Neural cell (in vitro differentiated cells): ENCODE data around the gene RPRD1A.

Experiments used
- CTCF ChIP-seq: fragments of 450-650 bp; IDR thresholded peaks from 2 replicates; pipeline ENCODE4 v1.5.1; 2014; ENCODE audit warnings: antibody characterized with exemption, mild to moderate bottlenecking, moderate library complexity; ENCODE audit not compliant: poor library complexity, severe bottlenecking
- EP300 ChIP-seq: fragments of 450-650 bp; conservative IDR thresholded peaks from 2 replicates; pipeline ENCODE4 v1.6.1; 2014; ENCODE audit warnings: antibody characterized with exemption, mild to moderate bottlenecking, moderate library complexity; ENCODE audit not compliant: poor library complexity, severe bottlenecking
- MXI1 ChIP-seq: fragments of 450-650 bp; conservative IDR thresholded peaks from 2 replicates; pipeline ENCODE4 v1.6.1; 2014; ENCODE audit warnings: antibody characterized with exemption, mild to moderate bottlenecking; ENCODE audit not compliant: poor library complexity, severe bottlenecking
- POLR2AphosphoS5 ChIP-seq: IDR thresholded peaks from 2 replicates; pipeline ENCODE4 v1.6.1; 2012
- REST ChIP-seq: IDR thresholded peaks from 2 replicates; pipeline ENCODE4 v1.6.1; 2012; ENCODE audit warnings: borderline replicate concordance
- TAF1 ChIP-seq: IDR thresholded peaks from 2 replicates; pipeline ENCODE4 v1.6.1; 2012; ENCODE audit warnings: low read depth

- TF ChIP-seq TAF1 (no peak), CTCF (no peak), POLR2AphosphoS5 (no peak), EP300 (no peak), MXI1 (no peak), REST (no peak)
Measured at GRCh38 chr18:36023336-36023735, 44.0 kb downstream of the RPRD1A start.
